Smooth muscle cell of the pulmonary artery (primary cell): ENCODE measurements around the gene ZNF488. TPM values are rescaled to one million over a fixed set of nuclear protein-coding genes. Genes with fewer than 3 reads are reported as not detected.

ENCODE experiments used
- total RNA-seq: library from RNA; depleted of rRNA; stranded (reverse); fragments of >200 nt; gene quantifications from 2 replicates; pipeline ENCODE4 v1.2.3, GENCODE V29; 2014

Gene ZNF488
- total RNA-seq: 0.13 TPM in 1 of 2 replicates, not detected in the other

GRCh38 chr10:47384148-47384921 is at the start of gene ZNF488:
TSS of gene ZNF488 (minus strand) at chr10:47384293. CDS start at chr10:47368829, 15,464 bp downstream.

GRCh38 chr10:47348138-47348651 is 35.9 kb downstream of the ZNF488 start, which contains the start of gene RBP3:
TSS of gene RBP3 (plus strand) at chr10:47348363. CDS start at chr10:47348485, 122 bp downstream.

GRCh38 chr10:47322300-47323061 is 61.6 kb downstream of the ZNF488 start, which contains the start of gene GDF2:
TSS of gene GDF2 (plus strand) at chr10:47322454. CDS start at chr10:47322669, 215 bp downstream.

Other genes with a start within 250 kb of the ZNF488 start
- gene GDF10, start 84.1 kb downstream of the ZNF488 start, total RNA-seq: 0.03 and 5.5 TPM in 2 replicates
- not detected in 2 replicates for gene GDF2, start 61.8 kb downstream of the ZNF488 start, total RNA-seq
- gene RBP3, start 35.9 kb downstream of the ZNF488 start, total RNA-seq: not detected in 2 replicates
- gene ANXA8, start 99.8 kb upstream of the ZNF488 start, total RNA-seq: 0.07 TPM in 1 of 2 replicates, not detected in the other
- not detected in 2 replicates for gene FAM25G, start 107.4 kb upstream of the ZNF488 start, total RNA-seq
- 2.2 and 4.0 TPM in 2 replicates for gene AGAP9, start 139.3 kb upstream of the ZNF488 start, total RNA-seq